DOHH2 (cell line): ENCODE data around the gene WTAP.

ENCODE experiments used
- EZH2phosphoT487 ChIP-seq: fragments of 200-600 bp; sonication (generic); IDR thresholded peaks from 2 replicates; pipeline ENCODE4 v1.6.1; 2017; ENCODE audit warnings: borderline replicate concordance, mild to moderate bottlenecking, antibody characterized with exemption, low read length, moderate library complexity, mixed read lengths
- TF ChIP-seq, protein P1 (sequence below): fragments of 200-600 bp; sonication (generic); IDR thresholded peaks from one replicate; pipeline ENCODE4 v1.5.1; 2014; ENCODE audit warnings: antibody characterized with exemption, mild to moderate bottlenecking, low read depth, low read length; ENCODE audit not compliant: poor library complexity, severe bottlenecking

DNA sequence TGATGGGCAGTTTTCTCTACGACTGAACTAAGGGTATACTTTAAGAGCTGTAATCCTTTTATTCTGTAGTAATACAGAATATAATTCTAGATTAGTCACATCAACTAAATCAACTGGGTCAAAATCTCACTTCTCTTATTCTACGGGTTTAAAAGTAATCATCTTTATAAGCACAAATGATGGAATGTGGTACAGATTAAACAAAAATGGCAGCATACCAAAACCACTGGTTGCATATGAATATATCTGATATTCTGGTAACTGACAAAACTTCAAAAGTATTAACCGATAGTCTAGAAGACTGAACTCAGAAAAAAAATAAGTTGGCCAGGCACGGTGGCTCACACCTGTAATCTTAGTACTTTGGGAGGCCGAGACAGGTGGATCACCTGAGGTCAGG lies 41.3 kb upstream of the WTAP start:
- TF ChIP-seq, protein P1, sequence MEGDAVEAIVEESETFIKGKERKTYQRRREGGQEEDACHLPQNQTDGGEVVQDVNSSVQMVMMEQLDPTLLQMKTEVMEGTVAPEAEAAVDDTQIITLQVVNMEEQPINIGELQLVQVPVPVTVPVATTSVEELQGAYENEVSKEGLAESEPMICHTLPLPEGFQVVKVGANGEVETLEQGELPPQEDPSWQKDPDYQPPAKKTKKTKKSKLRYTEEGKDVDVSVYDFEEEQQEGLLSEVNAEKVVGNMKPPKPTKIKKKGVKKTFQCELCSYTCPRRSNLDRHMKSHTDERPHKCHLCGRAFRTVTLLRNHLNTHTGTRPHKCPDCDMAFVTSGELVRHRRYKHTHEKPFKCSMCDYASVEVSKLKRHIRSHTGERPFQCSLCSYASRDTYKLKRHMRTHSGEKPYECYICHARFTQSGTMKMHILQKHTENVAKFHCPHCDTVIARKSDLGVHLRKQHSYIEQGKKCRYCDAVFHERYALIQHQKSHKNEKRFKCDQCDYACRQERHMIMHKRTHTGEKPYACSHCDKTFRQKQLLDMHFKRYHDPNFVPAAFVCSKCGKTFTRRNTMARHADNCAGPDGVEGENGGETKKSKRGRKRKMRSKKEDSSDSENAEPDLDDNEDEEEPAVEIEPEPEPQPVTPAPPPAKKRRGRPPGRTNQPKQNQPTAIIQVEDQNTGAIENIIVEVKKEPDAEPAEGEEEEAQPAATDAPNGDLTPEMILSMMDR, result no peak
- TF ChIP-seq EZH2phosphoT487, result no peak
